ENCODE data around the gene BCL2L1. TPM values are rescaled to one million over a fixed set of nuclear protein-coding genes. Genes with fewer than 3 reads are reported as not detected.

The BCL2L1 gene
- polyA plus RNA-seq, 1 of the 3 experiments (the other 2 are of a cell fraction), result 99.9 TPM

DNA sequence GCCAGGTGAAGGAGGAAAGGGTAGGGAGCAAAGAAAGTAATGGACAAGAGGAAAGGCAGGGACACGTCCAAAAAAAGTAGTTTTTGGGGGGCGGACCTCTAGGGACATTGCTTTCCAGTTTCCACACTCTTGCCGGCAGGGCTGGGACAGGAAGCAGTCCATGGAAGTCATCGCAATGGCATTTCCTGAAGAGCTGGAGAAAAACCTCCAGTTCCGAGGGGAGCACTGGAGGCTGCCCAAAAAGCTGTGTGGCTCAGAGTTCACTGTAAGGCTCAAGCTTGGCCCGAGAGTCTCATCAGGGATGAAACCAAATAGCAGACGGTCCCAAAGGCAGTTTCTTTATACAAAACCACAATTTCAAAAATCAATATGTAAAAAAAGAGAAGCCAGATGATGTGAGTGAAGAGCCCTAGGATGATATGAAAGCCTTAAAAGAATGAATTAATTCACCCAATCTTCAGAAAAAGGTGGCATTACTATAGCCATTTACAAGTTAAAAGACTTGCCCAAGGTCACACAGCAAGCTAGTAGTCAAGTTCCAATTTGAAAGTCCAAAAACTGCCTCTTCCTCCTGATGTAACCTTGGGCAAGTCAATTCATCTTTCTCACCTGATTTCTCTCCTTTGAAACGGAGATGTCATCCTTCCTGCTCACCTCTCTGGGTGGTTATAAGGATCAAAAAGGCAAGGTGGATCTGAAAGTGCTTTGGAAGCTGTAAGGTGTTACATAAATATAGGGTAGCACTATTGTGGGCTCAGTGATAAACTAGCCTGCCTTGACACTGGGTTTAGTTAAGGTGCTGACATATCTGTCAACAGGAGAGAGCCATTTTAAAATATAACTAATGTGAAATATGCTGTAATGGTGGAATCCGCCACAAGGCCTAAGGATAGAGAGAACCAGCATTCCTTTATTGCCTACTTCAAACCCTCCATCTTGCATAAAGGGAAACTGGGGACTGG is 9.1 kb downstream of the BCL2L1 start (continued):
- TF ChIP-seq, protein P1, sequence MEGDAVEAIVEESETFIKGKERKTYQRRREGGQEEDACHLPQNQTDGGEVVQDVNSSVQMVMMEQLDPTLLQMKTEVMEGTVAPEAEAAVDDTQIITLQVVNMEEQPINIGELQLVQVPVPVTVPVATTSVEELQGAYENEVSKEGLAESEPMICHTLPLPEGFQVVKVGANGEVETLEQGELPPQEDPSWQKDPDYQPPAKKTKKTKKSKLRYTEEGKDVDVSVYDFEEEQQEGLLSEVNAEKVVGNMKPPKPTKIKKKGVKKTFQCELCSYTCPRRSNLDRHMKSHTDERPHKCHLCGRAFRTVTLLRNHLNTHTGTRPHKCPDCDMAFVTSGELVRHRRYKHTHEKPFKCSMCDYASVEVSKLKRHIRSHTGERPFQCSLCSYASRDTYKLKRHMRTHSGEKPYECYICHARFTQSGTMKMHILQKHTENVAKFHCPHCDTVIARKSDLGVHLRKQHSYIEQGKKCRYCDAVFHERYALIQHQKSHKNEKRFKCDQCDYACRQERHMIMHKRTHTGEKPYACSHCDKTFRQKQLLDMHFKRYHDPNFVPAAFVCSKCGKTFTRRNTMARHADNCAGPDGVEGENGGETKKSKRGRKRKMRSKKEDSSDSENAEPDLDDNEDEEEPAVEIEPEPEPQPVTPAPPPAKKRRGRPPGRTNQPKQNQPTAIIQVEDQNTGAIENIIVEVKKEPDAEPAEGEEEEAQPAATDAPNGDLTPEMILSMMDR (IDR thresholded peaks at IDR 0.05), result no peak
- no peak for TF ChIP-seq NRF1 (IDR thresholded peaks at IDR 0.05; ENCODE audit: low read depth, low read length)
- TF ChIP-seq JUND (IDR thresholded peaks at IDR 0.05), result peak; percentile 93
- no peak for TF ChIP-seq CHD2 (IDR thresholded peaks at IDR 0.05; ENCODE audit: low read length, partially characterized antibody)
- peak in 1 of 2 experiments; percentile 91; a peak in 2 of 4 replicates for TF ChIP-seq EP300 (IDR thresholded peaks at IDR 0.05; ENCODE audit: borderline replicate concordance in 1 of 2, low read depth in 1 of 2, low read length in 1 of 2)
- TF ChIP-seq, protein P2, sequence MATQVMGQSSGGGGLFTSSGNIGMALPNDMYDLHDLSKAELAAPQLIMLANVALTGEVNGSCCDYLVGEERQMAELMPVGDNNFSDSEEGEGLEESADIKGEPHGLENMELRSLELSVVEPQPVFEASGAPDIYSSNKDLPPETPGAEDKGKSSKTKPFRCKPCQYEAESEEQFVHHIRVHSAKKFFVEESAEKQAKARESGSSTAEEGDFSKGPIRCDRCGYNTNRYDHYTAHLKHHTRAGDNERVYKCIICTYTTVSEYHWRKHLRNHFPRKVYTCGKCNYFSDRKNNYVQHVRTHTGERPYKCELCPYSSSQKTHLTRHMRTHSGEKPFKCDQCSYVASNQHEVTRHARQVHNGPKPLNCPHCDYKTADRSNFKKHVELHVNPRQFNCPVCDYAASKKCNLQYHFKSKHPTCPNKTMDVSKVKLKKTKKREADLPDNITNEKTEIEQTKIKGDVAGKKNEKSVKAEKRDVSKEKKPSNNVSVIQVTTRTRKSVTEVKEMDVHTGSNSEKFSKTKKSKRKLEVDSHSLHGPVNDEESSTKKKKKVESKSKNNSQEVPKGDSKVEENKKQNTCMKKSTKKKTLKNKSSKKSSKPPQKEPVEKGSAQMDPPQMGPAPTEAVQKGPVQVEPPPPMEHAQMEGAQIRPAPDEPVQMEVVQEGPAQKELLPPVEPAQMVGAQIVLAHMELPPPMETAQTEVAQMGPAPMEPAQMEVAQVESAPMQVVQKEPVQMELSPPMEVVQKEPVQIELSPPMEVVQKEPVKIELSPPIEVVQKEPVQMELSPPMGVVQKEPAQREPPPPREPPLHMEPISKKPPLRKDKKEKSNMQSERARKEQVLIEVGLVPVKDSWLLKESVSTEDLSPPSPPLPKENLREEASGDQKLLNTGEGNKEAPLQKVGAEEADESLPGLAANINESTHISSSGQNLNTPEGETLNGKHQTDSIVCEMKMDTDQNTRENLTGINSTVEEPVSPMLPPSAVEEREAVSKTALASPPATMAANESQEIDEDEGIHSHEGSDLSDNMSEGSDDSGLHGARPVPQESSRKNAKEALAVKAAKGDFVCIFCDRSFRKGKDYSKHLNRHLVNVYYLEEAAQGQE (IDR thresholded peaks at IDR 0.05; ENCODE audit: low read depth, low read length), result peak; percentile 63

DNA sequence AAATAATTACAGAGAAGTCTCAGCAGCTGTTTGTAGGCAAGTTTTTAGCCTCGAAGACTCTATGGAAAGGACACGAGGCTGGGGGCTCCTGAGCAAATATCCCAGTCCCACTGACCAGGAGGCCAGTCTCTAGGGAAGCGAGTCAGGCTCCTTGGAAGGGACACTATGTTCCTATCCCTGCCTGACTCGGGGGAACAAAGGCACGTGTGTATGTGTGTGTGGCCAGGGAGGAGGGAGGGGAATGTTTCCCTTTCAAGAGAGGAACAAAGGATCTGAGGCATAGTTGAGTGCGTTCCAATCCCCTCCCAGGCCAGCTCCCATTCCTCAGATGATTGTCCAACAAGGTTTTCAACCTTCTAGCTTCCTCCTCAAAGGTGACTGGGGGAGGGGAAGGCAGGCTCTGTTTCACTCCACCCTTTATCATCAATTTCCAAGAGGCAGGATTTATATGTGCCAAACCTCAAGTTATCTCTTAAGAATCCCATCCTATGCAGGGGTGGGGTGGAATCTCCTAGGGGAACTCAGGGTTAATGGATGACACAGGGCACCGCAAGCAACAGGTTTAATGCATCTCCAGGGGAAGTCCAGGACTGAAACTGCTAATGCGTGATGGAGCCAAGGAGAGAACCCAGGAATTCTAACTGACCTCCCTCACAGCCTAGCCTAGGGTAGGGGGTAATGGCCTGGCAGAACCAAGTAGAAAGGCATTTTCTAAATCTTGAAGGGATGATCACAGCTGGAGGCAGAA is 9.9 kb downstream of the BCL2L1 start:
- peak overlapping the region; percentile 95 to 99 for H3K27ac ChIP-seq (ENCODE audit: low read depth in 2 of 2, low read length in 1 of 2)
- peak overlapping the region; percentile 76 for H3K4me2 ChIP-seq
- H3K9me3 ChIP-seq, result no peaks in the 10 kb centered on the region
- no peaks in the 10 kb centered on the region for H3K9me2 ChIP-seq
- no peaks in the 10 kb centered on the region for H3K27me3 ChIP-seq (ENCODE audit: insufficient read depth)
- CTCF ChIA-PET, result interaction anchor here (0.7 to 2.5 kb wide), 6 partner anchors 10 to 143 kb away, joined by 3 to 18 read pairs (median 4); partner anchors contain the start of gene BCL2L1
- peak overlapping the region; percentile 78 for H3K9ac ChIP-seq
- 11% methylated on average over 8 of the region's 8 CpGs for WGBS (ENCODE audit: low lambda C conversion rate)
- H3K36me3 ChIP-seq (replicated peaks in 1 of 2; ENCODE audit: control insufficient read depth in 1 of 2, insufficient read depth in 2 of 2, low read length in 1 of 2), result peaks cover 42 to 64% of the 10 kb centered on the region in 2 experiments
- POLR2A ChIA-PET, result no interaction called here
- peaks cover 33 to 51% of the 10 kb centered on the region in 2 experiments for H3K4me1 ChIP-seq (ENCODE audit: control insufficient read depth in 1 of 2, insufficient read depth in 2 of 2, low read depth in 1 of 2, low read length in 1 of 2)
- H2AFZ ChIP-seq (ENCODE audit: low read depth), result no peak overlapping the region
- peaks cover 88% of the 10 kb centered on the region for H3K79me2 ChIP-seq (ENCODE audit: insufficient read depth)
- no peak for DNase-seq
- no peaks in the 10 kb centered on the region for H4K20me1 ChIP-seq (ENCODE audit: insufficient read depth)
- H3K4me3 ChIP-seq (ENCODE audit: low read depth in 2 of 2, low read length in 1 of 2), result peak overlapping the region; percentile 17 to 43; a peak in 3 of 4 replicates
- H3F3A ChIP-seq (replicated peaks; ENCODE audit: insufficient read depth), result peaks cover 38% of the 10 kb centered on the region
- TF ChIP-seq, protein P3, sequence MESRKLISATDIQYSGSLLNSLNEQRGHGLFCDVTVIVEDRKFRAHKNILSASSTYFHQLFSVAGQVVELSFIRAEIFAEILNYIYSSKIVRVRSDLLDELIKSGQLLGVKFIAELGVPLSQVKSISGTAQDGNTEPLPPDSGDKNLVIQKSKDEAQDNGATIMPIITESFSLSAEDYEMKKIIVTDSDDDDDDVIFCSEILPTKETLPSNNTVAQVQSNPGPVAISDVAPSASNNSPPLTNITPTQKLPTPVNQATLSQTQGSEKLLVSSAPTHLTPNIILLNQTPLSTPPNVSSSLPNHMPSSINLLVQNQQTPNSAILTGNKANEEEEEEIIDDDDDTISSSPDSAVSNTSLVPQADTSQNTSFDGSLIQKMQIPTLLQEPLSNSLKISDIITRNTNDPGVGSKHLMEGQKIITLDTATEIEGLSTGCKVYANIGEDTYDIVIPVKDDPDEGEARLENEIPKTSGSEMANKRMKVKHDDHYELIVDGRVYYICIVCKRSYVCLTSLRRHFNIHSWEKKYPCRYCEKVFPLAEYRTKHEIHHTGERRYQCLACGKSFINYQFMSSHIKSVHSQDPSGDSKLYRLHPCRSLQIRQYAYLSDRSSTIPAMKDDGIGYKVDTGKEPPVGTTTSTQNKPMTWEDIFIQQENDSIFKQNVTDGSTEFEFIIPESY (IDR thresholded peaks at IDR 0.05; ENCODE audit: borderline replicate concordance, low read depth), result no peak
- TF ChIP-seq RXRA (IDR thresholded peaks at IDR 0.05; ENCODE audit: borderline replicate concordance, low read depth) (no peak), YY1 (IDR thresholded peaks at IDR 0.05; ENCODE audit: low read depth) (0 out of 2 replicates have a peak, but pooled peaks have one; percentile 9), RCOR1 (IDR thresholded peaks at IDR 0.05; ENCODE audit: low read length) (no peak), MXI1 (IDR thresholded peaks at IDR 0.05; ENCODE audit: low read depth, low read length) (no peak), EZH2phosphoT487 (IDR thresholded peaks at IDR 0.05; ENCODE audit: borderline replicate concordance, low read depth) (no peak), NRF1 (IDR thresholded peaks at IDR 0.05; ENCODE audit: low read depth, low read length) (no peak), FOXJ3 (CRISPR knock-in tag; IDR thresholded peaks at IDR 0.05) (no peak), ELF1 (IDR thresholded peaks at IDR 0.05) (no peak)
- TF ChIP-seq, protein P4, sequence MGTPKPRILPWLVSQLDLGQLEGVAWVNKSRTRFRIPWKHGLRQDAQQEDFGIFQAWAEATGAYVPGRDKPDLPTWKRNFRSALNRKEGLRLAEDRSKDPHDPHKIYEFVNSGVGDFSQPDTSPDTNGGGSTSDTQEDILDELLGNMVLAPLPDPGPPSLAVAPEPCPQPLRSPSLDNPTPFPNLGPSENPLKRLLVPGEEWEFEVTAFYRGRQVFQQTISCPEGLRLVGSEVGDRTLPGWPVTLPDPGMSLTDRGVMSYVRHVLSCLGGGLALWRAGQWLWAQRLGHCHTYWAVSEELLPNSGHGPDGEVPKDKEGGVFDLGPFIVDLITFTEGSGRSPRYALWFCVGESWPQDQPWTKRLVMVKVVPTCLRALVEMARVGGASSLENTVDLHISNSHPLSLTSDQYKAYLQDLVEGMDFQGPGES (IDR thresholded peaks at IDR 0.05; ENCODE audit: low read depth, low read length), result no peak
- TF ChIP-seq, protein P5, sequence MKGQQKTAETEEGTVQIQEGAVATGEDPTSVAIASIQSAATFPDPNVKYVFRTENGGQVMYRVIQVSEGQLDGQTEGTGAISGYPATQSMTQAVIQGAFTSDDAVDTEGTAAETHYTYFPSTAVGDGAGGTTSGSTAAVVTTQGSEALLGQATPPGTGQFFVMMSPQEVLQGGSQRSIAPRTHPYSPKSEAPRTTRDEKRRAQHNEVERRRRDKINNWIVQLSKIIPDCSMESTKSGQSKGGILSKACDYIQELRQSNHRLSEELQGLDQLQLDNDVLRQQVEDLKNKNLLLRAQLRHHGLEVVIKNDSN (IDR thresholded peaks at IDR 0.05; ENCODE audit: borderline replicate concordance, low read depth), result no peak

Data from SK-N-SH (cell line).